H1 (cell line): Measurements from ENCODE around the gene USE1. TPM values are rescaled to one million over a fixed set of nuclear protein-coding genes. Genes with fewer than 3 reads are reported as not detected.

Experiments
- CTCF ChIA-PET: fragments of 300-600 bp; sonication (Branson Sonifier 250); formaldehyde crosslinking; loops from one replicate; lab custom pipeline; 2021; ENCODE audit not compliant: partially characterized antibody; lab: Charles Lee
- POLR2A ChIA-PET: fragments of 300-600 bp; sonication (Branson Sonifier 250); formaldehyde crosslinking; loops from one replicate; lab custom pipeline; 2021; ENCODE audit warnings: inconsistent platforms; ENCODE audit not compliant: partially characterized antibody; lab: Charles Lee
- DNase-seq, 2 experiments: peaks; one replicate each; pipeline versions ENCODE4 v3.0.0 to v3.0.0-alpha.2; 2010 to 2022; ENCODE audit warnings: low spot score in 2 of 2, low read depth in 1 of 2, mixed read lengths in 1 of 2
- FAIRE-seq: peaks from 2 replicates; lab custom pipeline; 2011; peaks lifted over from hg19 to GRCh38; lab: Jason Lieb, UNC
- H2AFZ ChIP-seq: 2 replicates; pipeline ENCODE4 v1.8.1; 2012; ENCODE audit warnings: low read length, inconsistent platforms
- H2AK5ac ChIP-seq: 2 replicates; pipeline ENCODE4 v1.6.1; 2013; ENCODE audit warnings: low read depth, low read length
- H2BK120ac ChIP-seq: replicated peaks from 2 replicates; pipeline ENCODE3; 2013; ENCODE audit warnings: low read depth, low read length, inconsistent platforms
- H2BK12ac ChIP-seq: 2 replicates; pipeline ENCODE4 v1.6.1; 2013; ENCODE audit warnings: low read depth, low read length
- H2BK15ac ChIP-seq: 2 replicates; pipeline ENCODE4 v1.6.1; 2013; ENCODE audit warnings: low read length
- H2BK20ac ChIP-seq: 2 replicates; pipeline ENCODE4 v1.6.1; 2013; ENCODE audit warnings: low read length
- H2BK5ac ChIP-seq: 2 replicates; pipeline ENCODE4 v1.6.1; 2013; ENCODE audit warnings: low read depth, low read length
- H3K14ac ChIP-seq: 2 replicates; pipeline ENCODE4 v1.6.1; 2013; ENCODE audit warnings: inconsistent platforms; ENCODE audit not compliant: insufficient read length
- H3K18ac ChIP-seq: 2 replicates; pipeline ENCODE4 v1.6.1; 2013; ENCODE audit warnings: low read length; ENCODE audit errors: extremely low read depth
- H3K23ac ChIP-seq: 2 replicates; pipeline ENCODE4 v1.6.1; 2013; ENCODE audit warnings: inconsistent platforms; ENCODE audit not compliant: insufficient read length
- H3K23me2 ChIP-seq: 2 replicates; pipeline ENCODE4 v1.6.1; 2013; ENCODE audit warnings: low read depth, low read length
- H3K27ac ChIP-seq: 2 replicates; pipeline ENCODE4 v1.6.1; 2011; ENCODE audit warnings: low read depth, low read length, inconsistent platforms
- H3K27me3 ChIP-seq, 4 experiments: replicated peaks in 1 of 4; 1 replicate in 1 of 4; 2 replicates in 3 of 4; pipeline versions ENCODE4 v1.6.1 to v1.8.1; 2011 to 2013; ENCODE audit warnings: low read length in 3 of 4, mild to moderate bottlenecking in 3 of 4, inconsistent platforms in 2 of 4, mixed read lengths in 2 of 4, moderate library complexity in 1 of 4; ENCODE audit not compliant: control insufficient read depth in 3 of 4, insufficient read depth in 3 of 4; ENCODE audit errors: extremely low read depth in 1 of 4
- H3K36me3 ChIP-seq, 4 experiments: 2 replicates each; pipeline versions ENCODE4 v1.6.1 to v1.8.1; 2011 to 2013; ENCODE audit warnings: mild to moderate bottlenecking in 4 of 4, low read length in 3 of 4, moderate library complexity in 2 of 4, control low read depth in 1 of 4, inconsistent platforms in 1 of 4; ENCODE audit not compliant: insufficient read depth in 4 of 4, control insufficient read depth in 2 of 4
- H3K4ac ChIP-seq: replicated peaks from 2 replicates; pipeline ENCODE3; 2013; ENCODE audit warnings: low read length, low read depth, mixed read lengths, inconsistent platforms; ENCODE audit not compliant: insufficient read length
- H3K4me1 ChIP-seq, 4 experiments: replicated peaks in 1 of 4; 1 replicate in 1 of 4; 2 replicates in 3 of 4; pipeline versions ENCODE4 v1.6.1 to v1.8.1; 2011 to 2013; ENCODE audit warnings: low read length in 3 of 4, inconsistent platforms in 2 of 4, mixed read lengths in 1 of 4; ENCODE audit not compliant: insufficient read depth in 4 of 4, control insufficient read depth in 3 of 4
- H3K4me2 ChIP-seq, 2 experiments: 2 replicates each; pipeline versions ENCODE4 v1.6.1 to v1.8.1; 2011 to 2013; ENCODE audit warnings: low read depth in 2 of 2, low read length in 2 of 2, control low read depth in 1 of 2, inconsistent platforms in 1 of 2, mild to moderate bottlenecking in 1 of 2; ENCODE audit not compliant: insufficient read depth in 1 of 2
- H3K4me3 ChIP-seq, 4 experiments: fragments of 200-600, 300-600 bp in 1 of 4; sonication (generic), shearing (Covaris generic), sonication (Bioruptor Twin) in 1 of 4; 2 replicates each; pipeline versions ENCODE4 v1.5.1 to v1.8.1; 2011 to 2016; ENCODE audit warnings: low read length in 4 of 4, low read depth in 3 of 4, control low read depth in 2 of 4, inconsistent platforms in 2 of 4, mild to moderate bottlenecking in 2 of 4, mixed read lengths in 1 of 4, moderate library complexity in 1 of 4; ENCODE audit not compliant: insufficient read depth in 2 of 4; ENCODE audit errors: extremely low read depth in 1 of 4
- H3K56ac ChIP-seq: replicated peaks from 2 replicates; pipeline ENCODE3; 2013; ENCODE audit warnings: low read depth, mild to moderate bottlenecking, mixed read lengths, low read length, inconsistent platforms; ENCODE audit not compliant: insufficient read length
- H3K79me1 ChIP-seq: 2 replicates; pipeline ENCODE4 v1.6.1; 2013; ENCODE audit warnings: low read depth, low read length, control low read depth
- H3K79me2 ChIP-seq, 2 experiments: 2 replicates each; pipeline versions ENCODE4 v1.6.1 to v1.8.1; 2012 to 2013; ENCODE audit warnings: low read length in 2 of 2, mild to moderate bottlenecking in 2 of 2, inconsistent platforms in 1 of 2; ENCODE audit not compliant: insufficient read depth in 2 of 2, control insufficient read depth in 1 of 2
- H3K9ac ChIP-seq, 4 experiments: replicated peaks in 1 of 4; 1 replicate in 1 of 4; 2 replicates in 3 of 4; pipeline versions ENCODE4 v1.6.1 to v1.8.1; 2011 to 2013; ENCODE audit warnings: low read depth in 3 of 4, low read length in 3 of 4, control low read depth in 2 of 4, mild to moderate bottlenecking in 2 of 4, moderate library complexity in 2 of 4, inconsistent platforms in 1 of 4; ENCODE audit errors: extremely low read depth in 1 of 4
- H3K9me3 ChIP-seq, 2 experiments: 2 replicates each; pipeline versions ENCODE4 v1.6.1 to v1.8.1; 2012 to 2013; ENCODE audit warnings: mild to moderate bottlenecking in 2 of 2, moderate library complexity in 2 of 2, control low read depth in 1 of 2, inconsistent platforms in 1 of 2, low read depth in 1 of 2, low read length in 1 of 2, mixed read lengths in 1 of 2; ENCODE audit not compliant: insufficient read depth in 2 of 2
- H4K20me1 ChIP-seq, 2 experiments: replicated peaks in 1 of 2; 2 replicates each; pipeline versions ENCODE3 to v1.8.1; 2011 to 2013; ENCODE audit warnings: inconsistent platforms in 2 of 2, low read length in 2 of 2, mild to moderate bottlenecking in 1 of 2; ENCODE audit not compliant: insufficient read depth in 2 of 2, control insufficient read depth in 1 of 2
- H4K5ac ChIP-seq: 2 replicates; pipeline ENCODE4 v1.6.1; 2013; ENCODE audit warnings: low read length, low read depth, mixed read lengths, inconsistent platforms; ENCODE audit not compliant: insufficient read length
- H4K8ac ChIP-seq: 2 replicates; pipeline ENCODE4 v1.8.0; 2013; ENCODE audit warnings: mild to moderate bottlenecking, moderate library complexity, low read length, inconsistent platforms; ENCODE audit not compliant: insufficient read depth; ENCODE audit errors: extremely low read depth
- H4K91ac ChIP-seq: replicated peaks from 2 replicates; pipeline ENCODE3; 2013; ENCODE audit warnings: low read length, mixed read lengths, inconsistent platforms; ENCODE audit not compliant: insufficient read length
- CREB1 ChIP-seq: IDR thresholded peaks from 2 replicates; pipeline ENCODE4 v1.6.1; 2012; ENCODE audit warnings: inconsistent platforms
- RAD21 ChIP-seq, 2 experiments: IDR thresholded peaks in 1 of 2; conservative IDR thresholded peaks in 1 of 2; 2 replicates each; pipeline ENCODE4 v1.6.1; 2011; ENCODE audit warnings: low read depth in 2 of 2, low read length in 2 of 2, improper control_type of control experiment in 1 of 2, inconsistent platforms in 1 of 2, mild to moderate bottlenecking in 1 of 2, moderate library complexity in 1 of 2
- RBBP5 ChIP-seq: IDR thresholded peaks from 2 replicates; pipeline ENCODE4 v1.7.1; 2012; ENCODE audit warnings: low read depth, mild to moderate bottlenecking, inconsistent platforms, low read length, moderate library complexity, borderline replicate concordance
- RNF2 ChIP-seq: fragments of 200-900, 300-1000 bp; sonication (generic); IDR thresholded peaks from 2 replicates; pipeline ENCODE4 v1.7.1; 2016; ENCODE audit warnings: borderline replicate concordance, low read depth, mild to moderate bottlenecking, antibody characterized with exemption, low read length; ENCODE audit not compliant: poor library complexity, severe bottlenecking; ENCODE audit errors: missing control alignments
- SIN3A ChIP-seq, 2 experiments: IDR thresholded peaks in 1 of 2; conservative IDR thresholded peaks in 1 of 2; 2 replicates each; pipeline ENCODE4 v1.6.1; 2011 to 2012; ENCODE audit warnings: low read length in 2 of 2, improper control_type of control experiment in 1 of 2, low read depth in 1 of 2, mild to moderate bottlenecking in 1 of 2
- SP2 ChIP-seq: IDR thresholded peaks from 2 replicates; pipeline ENCODE4 v1.6.1; 2012; ENCODE audit warnings: mild to moderate bottlenecking, low read length, inconsistent platforms
- SRF ChIP-seq: IDR thresholded peaks from 2 replicates; pipeline ENCODE4 v1.6.1; 2011; ENCODE audit warnings: mild to moderate bottlenecking, low read depth, low read length, moderate library complexity
- TBP ChIP-seq: IDR thresholded peaks from 2 replicates; pipeline ENCODE4 v1.6.1; 2011; ENCODE audit warnings: low read depth, low read length, improper control_type of control experiment
- TEAD4 ChIP-seq: IDR thresholded peaks from 2 replicates; pipeline ENCODE4 v1.6.1; 2012; ENCODE audit warnings: low read depth, low read length, inconsistent platforms, mixed read lengths
- WGBS, 2 experiments: shearing (Covaris generic) in 1 of 2; methylation state at CpG; one replicate each; pipeline versions ENCODE4 v1.1.6 to v1.1.7; 2013 to 2015; ENCODE audit warnings: low lambda C conversion rate in 2 of 2, mixed read lengths in 2 of 2, inconsistent platforms in 1 of 2, low coverage in 1 of 2, missing lambda C conversion rate in 1 of 2; ENCODE audit not compliant: insufficient replicate concordance in 2 of 2, insufficient coverage in 1 of 2, insufficient read length in 1 of 2; ENCODE audit errors: extremely low coverage in 1 of 2, missing lambda C conversion rate in 1 of 2; 5-methylcytosine and 5-hydroxymethylcytosine counted together
- polyA plus RNA-seq, 7 experiments: library from polyadenylated mRNA; depleted of rRNA in 3 of 7; stranded (reverse) in 5 of 7; unstranded in 2 of 7; fragments of >200 nt in 5 of 7; fragments of 200-250 nt in 2 of 7; gene quantifications; 1 replicate in 5 of 7; 2 replicates in 1 of 7; 4 replicates in 1 of 7; pipeline versions ENCODE4 v1.2.1 to v1.2.3, GENCODE V29; 2011 to 2013; ENCODE audit warnings: missing spikeins in 2 of 7, mixed read lengths in 2 of 7
- total RNA-seq: library from RNA; stranded (reverse); fragmentation: NEBNext Ultra II Directional; extraction: Animal tissue kit (Norgen Biotek cat#: 25700); gene quantifications from 2 replicates; pipeline ENCODE4 v1.2.1, GENCODE V29; 2021

USE1 gene
- total and polyA plus RNA-seq, 2 of the 8 experiments (the other 6 are each of a cell fraction or from before 2014, with no cell fraction given) = 8.7 to 13.9 TPM

DNA sequence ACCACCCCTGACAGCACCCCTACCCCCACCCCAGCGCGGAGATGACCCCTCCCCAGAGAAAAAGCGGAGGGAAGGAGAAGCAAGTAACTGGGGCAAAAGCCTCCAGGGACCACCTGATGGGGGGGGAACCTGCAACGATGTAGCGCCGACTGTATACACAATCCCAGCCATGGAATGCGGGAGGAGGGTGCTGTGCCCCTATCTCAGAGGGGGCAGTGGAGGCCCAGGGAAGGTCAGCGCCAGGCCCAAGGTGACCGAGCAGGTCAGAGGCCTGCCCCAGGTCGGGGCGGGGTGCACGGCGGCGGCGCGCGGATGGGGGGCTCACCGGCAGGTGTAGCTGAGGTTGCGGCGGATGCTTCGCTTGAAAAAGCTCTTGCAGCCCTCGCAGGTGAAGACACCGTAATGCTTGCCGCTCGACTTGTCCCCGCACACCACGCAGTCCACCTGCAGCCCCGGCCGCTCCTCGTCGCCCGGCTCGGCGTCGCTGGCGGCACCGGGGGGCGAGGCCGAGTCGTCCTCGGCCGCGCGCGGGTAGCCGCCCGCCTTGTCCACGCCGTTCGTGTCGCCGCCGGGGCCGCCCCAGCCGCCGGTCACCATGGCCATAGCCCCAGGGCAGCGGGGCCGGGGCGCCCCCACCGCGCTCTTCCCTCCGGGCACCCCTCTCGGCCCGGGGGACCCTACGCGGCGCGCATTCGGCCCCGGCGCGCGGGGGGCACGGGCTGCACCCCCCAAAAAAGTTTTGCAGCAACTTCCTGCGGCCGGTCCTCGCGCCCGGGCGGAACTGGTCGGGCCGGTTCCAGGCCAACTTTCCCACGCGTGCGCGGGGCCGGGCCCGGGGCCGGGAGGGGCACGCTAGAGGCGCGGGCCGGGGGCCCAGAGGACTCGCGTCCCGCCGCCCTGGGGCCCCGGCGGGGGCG lies 29.7 kb downstream of the USE1 start:
- Histone ChIP-seq H2BK20ac (no peak overlapping the region), H2BK120ac (no peak overlapping the region), H3K56ac (peak overlapping the region; percentile 19), H4K5ac (peak overlapping the region; percentile 34), H3K9me3 (no peaks in the 10 kb centered on the region), H2AK5ac (no peak overlapping the region), H3K4ac (peak overlapping the region; percentile 92), H3K79me2 (peaks cover 26 to 52% of the 10 kb centered on the region in 2 experiments; a peak in 3 of 4 replicates), H2AFZ (no peak overlapping the region), H2BK12ac (no peak overlapping the region), H3K79me1 (peaks cover 12% of the 10 kb centered on the region), H3K4me2 (peak overlapping the region; percentile 74 to 83), H2BK5ac (peak overlapping the region; percentile 87; the same call in 1 of the 2 replicates), H3K27me3 (no peaks in the 10 kb centered on the region), H2BK15ac (no peak overlapping the region), H4K8ac (no peak overlapping the region; the same call in 1 of the 2 replicates), H3K9ac (peak overlapping the region; percentile 0 to 71 (median 60); a peak in 6 of 7 replicates), H3K36me3 (peaks cover 0 to 4% (median 0%) of the 10 kb centered on the region in 4 experiments; a peak in 2 of 8 replicates), H4K20me1 (peaks cover 13 to 15% of the 10 kb centered on the region in 2 experiments), H3K4me3 (peak overlapping the region; percentile 68 to 83 (median 78)), H3K27ac (peak overlapping the region; percentile 34; the same call in 1 of the 2 replicates), H3K18ac (peak overlapping the region; percentile 87), H4K91ac (peak overlapping the region; percentile 75), H3K14ac (no peak overlapping the region), H3K23me2 (peaks cover 2% of the 10 kb centered on the region; the same call in 1 of the 2 replicates), H3K4me1 (peaks cover 3 to 34% (median 25%) of the 10 kb centered on the region in 4 experiments), H3K23ac (no peak overlapping the region)
- DNase-seq = no peak
- 0% methylated on average over 50 of the region's 100 CpGs; no CpG with 5 or more reads in 1 of the 2 experiments for WGBS, 2 experiments
- no peak for FAIRE-seq
- POLR2A ChIA-PET = interaction anchor here (0.6 to 6.4 kb wide), 12 partner anchors 11 to 626 kb away, joined by 3 to 118 read pairs (median 4); partner anchors contain the start of genes ANKLE1, BABAM1, OCEL1 and USE1
- CTCF ChIA-PET = interaction anchor here (1.0 to 1.4 kb wide), 4 partner anchors 16 to 36 kb away, joined by 3 read pairs; partner anchors contain the start of gene BABAM1
- TF ChIP-seq CREB1 = no peak
- TF ChIP-seq RNF2 = no peak
- no peak for TF ChIP-seq SRF
- 0 out of 4 replicates have a peak, but pooled peaks of 1 of the 2 experiments have one; percentile 38 for TF ChIP-seq SIN3A (conservative IDR thresholded peaks at IDR 0.05 in 1 of 2, IDR thresholded peaks at IDR 0.05 in 1 of 2; ENCODE audit: low read depth in 1 of 2, low read length in 2 of 2)
- no peak for TF ChIP-seq SP2
- TF ChIP-seq RAD21 (IDR thresholded peaks at IDR 0.05 in 1 of 2, conservative IDR thresholded peaks at IDR 0.05 in 1 of 2; ENCODE audit: low read depth in 2 of 2, low read length in 2 of 2) = no peak
- no peak; the same call in 1 of the 2 replicates for TF ChIP-seq RBBP5
- TF ChIP-seq TBP = no peak
- TF ChIP-seq TEAD4 = no peak
